ENCODE measurements around the gene TRABD2B. TPM values are rescaled to one million over a fixed set of nuclear protein-coding genes. Genes with fewer than 3 reads are reported as not detected.

The TRABD2B gene
- total RNA-seq, 1 experiment from 2014 or later: not detected

DNA sequence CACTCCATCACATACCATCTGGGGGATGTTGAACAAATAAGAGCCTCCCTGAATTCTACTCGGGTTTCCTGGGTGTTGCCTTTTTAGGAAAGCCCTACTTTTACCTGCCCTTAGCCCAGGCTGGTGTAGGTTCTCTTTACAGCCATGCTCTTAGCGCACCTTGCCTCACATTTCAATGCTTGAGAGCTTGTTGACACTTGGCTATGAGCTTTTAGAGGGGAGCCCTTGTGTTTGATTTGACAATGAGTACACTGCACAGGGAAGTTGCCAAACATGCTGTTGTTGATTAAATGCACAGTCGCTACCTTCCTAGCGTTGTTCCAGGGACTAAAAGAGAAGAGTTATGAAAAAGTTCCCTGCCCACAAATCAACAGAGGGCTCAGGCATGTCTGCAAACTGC, 103.8 kb downstream of the TRABD2B start:
- no peak for DNase-seq (ENCODE audit: low spot score)
- Histone ChIP-seq H3K4me3 (ENCODE audit: low read depth, low read length, poor library complexity, severe bottlenecking) (no peak overlapping the region), H3K27ac (ENCODE audit: low read depth, low read length, poor library complexity, severe bottlenecking) (no peak overlapping the region), H3K9me3 (ENCODE audit: low read depth, low read length, poor library complexity, severe bottlenecking) (no peaks in the 10 kb centered on the region), H3K36me3 (ENCODE audit: insufficient read depth, low read length, poor library complexity, severe bottlenecking) (no peaks in the 10 kb centered on the region), H3K27me3 (replicated peaks; ENCODE audit: insufficient read depth, low read depth, low read length, poor library complexity) (peaks cover 30% of the 10 kb centered on the region), H3K4me1 (ENCODE audit: insufficient read depth, low read length, poor library complexity, severe bottlenecking) (no peaks in the 10 kb centered on the region)
- POLR2A ChIA-PET (ENCODE audit: low non-redundant PET): no interaction called here
- intact Hi-C loops (cut with micrococcal nuclease; ENCODE audit: unreplicated experiment): no loop called here
- no peak for TF ChIP-seq EZH2 (IDR thresholded peaks at IDR 0.05; ENCODE audit: borderline replicate concordance, low read depth, low read length, poor library complexity, severe bottlenecking)
- TF ChIP-seq, protein P1, sequence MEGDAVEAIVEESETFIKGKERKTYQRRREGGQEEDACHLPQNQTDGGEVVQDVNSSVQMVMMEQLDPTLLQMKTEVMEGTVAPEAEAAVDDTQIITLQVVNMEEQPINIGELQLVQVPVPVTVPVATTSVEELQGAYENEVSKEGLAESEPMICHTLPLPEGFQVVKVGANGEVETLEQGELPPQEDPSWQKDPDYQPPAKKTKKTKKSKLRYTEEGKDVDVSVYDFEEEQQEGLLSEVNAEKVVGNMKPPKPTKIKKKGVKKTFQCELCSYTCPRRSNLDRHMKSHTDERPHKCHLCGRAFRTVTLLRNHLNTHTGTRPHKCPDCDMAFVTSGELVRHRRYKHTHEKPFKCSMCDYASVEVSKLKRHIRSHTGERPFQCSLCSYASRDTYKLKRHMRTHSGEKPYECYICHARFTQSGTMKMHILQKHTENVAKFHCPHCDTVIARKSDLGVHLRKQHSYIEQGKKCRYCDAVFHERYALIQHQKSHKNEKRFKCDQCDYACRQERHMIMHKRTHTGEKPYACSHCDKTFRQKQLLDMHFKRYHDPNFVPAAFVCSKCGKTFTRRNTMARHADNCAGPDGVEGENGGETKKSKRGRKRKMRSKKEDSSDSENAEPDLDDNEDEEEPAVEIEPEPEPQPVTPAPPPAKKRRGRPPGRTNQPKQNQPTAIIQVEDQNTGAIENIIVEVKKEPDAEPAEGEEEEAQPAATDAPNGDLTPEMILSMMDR (conservative IDR thresholded peaks at IDR 0.05; ENCODE audit: low read depth, low read length): no peak
- no TSS peak for BruUV-seq (replicated peaks)
- CTCF ChIA-PET: no interaction called here

DNA sequence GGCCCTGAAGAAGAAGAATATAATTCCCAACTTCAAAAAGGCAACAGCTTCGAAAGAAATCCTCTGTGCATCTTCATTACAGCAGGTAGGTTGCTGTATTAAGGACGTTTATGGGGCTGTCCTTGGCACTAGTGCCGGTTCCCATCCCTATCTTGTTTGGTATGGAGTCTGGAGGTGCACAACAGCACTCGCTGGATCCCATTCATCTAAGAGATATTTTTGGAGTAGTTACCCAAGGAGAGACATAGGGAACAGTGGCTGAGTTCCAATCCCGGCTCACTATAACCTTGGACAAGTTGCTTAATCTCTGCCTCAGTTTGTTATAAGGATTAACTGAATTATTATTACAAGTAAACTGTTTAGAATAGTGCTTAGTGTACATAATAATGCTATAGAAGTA, 106.4 kb downstream of the TRABD2B start:
- POLR2A ChIA-PET (ENCODE audit: low non-redundant PET): no interaction called here
- Histone ChIP-seq H3K9me3 (ENCODE audit: low read depth, low read length, poor library complexity, severe bottlenecking) (no peaks in the 10 kb centered on the region), H3K27ac (ENCODE audit: low read depth, low read length, poor library complexity, severe bottlenecking) (no peak overlapping the region), H3K4me1 (ENCODE audit: insufficient read depth, low read length, poor library complexity, severe bottlenecking) (no peaks in the 10 kb centered on the region), H3K36me3 (ENCODE audit: insufficient read depth, low read length, poor library complexity, severe bottlenecking) (no peaks in the 10 kb centered on the region), H3K27me3 (replicated peaks; ENCODE audit: insufficient read depth, low read depth, low read length, poor library complexity) (peaks cover 30% of the 10 kb centered on the region), H3K4me3 (ENCODE audit: low read depth, low read length, poor library complexity, severe bottlenecking) (no peak overlapping the region)
- CTCF ChIA-PET: no interaction called here
- intact Hi-C loops (cut with micrococcal nuclease; ENCODE audit: unreplicated experiment): no loop called here
- no TSS peak for BruUV-seq (replicated peaks)
- no peak for DNase-seq (ENCODE audit: low spot score)
- TF ChIP-seq, protein P1 (conservative IDR thresholded peaks at IDR 0.05; ENCODE audit: low read depth, low read length): no peak
- TF ChIP-seq EZH2 (IDR thresholded peaks at IDR 0.05; ENCODE audit: borderline replicate concordance, low read depth, low read length, poor library complexity, severe bottlenecking): no peak

DNA sequence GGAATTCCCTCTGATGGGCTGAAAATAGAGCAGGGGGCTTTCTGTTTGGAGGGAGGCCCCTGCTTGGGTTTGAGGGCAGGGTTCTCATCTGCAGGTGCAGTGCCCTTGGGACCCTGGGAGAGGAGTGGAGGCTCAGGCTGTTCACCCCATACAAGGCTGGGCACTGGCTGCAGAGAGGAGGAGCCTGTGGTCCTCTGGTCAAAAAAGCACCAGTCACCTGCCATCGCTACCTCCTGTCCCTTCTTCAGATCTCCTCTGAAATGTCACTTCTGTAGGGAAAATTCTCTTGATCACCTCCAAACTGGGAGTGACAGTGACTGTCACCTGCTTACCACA, 108.9 kb downstream of the TRABD2B start:
- ChIA-PET CTCF (no interaction called here), POLR2A (ENCODE audit: low non-redundant PET) (no interaction called here)
- no peak overlapping the region for H3K27ac ChIP-seq (ENCODE audit: low read depth, low read length, poor library complexity, severe bottlenecking)
- H3K27me3 ChIP-seq (replicated peaks; ENCODE audit: insufficient read depth, low read depth, low read length, poor library complexity): peaks cover 16% of the 10 kb centered on the region
- no peak overlapping the region for H3K4me3 ChIP-seq (ENCODE audit: low read depth, low read length, poor library complexity, severe bottlenecking)
- no peaks in the 10 kb centered on the region for H3K9me3 ChIP-seq (ENCODE audit: low read depth, low read length, poor library complexity, severe bottlenecking)
- DNase-seq (ENCODE audit: low spot score): no peak
- H3K4me1 ChIP-seq (ENCODE audit: insufficient read depth, low read length, poor library complexity, severe bottlenecking): no peaks in the 10 kb centered on the region
- BruUV-seq (replicated peaks): no TSS peak
- no peaks in the 10 kb centered on the region for H3K36me3 ChIP-seq (ENCODE audit: insufficient read depth, low read length, poor library complexity, severe bottlenecking)
- TF ChIP-seq EZH2 (IDR thresholded peaks at IDR 0.05; ENCODE audit: borderline replicate concordance, low read depth, low read length, poor library complexity, severe bottlenecking): no peak
- TF ChIP-seq, protein P1 (conservative IDR thresholded peaks at IDR 0.05; ENCODE audit: low read depth, low read length): no peak
- intact Hi-C loops (cut with micrococcal nuclease; ENCODE audit: unreplicated experiment): no loop called here

Measured in A673 (cell line).